K562 (cell line): ENCODE measurements around the gene MORF4L1. TPM values are rescaled to one million over a fixed set of nuclear protein-coding genes. Genes with fewer than 3 reads are reported as not detected.

Source experiments
- ATAC-seq: fragments of 200-7000 bp; cut with Tn5 transposase; 3 replicates; pipeline ENCODE4 v1.9.1; 2020; ENCODE audit warnings: moderate library complexity
- BruUV-seq: library from RNA; stranded (reverse); fragments of 400-500 nt; replicated peaks from 2 replicates; lab custom pipeline; 2021; lab: Mats Ljungman, UMichigan
- CTCF ChIA-PET: fragments of 300-600 bp; formaldehyde crosslinking; extraction: SDS; loops from one replicate; lab custom pipeline; 2021; ENCODE audit warnings: low intra/inter-chr PET ratio; lab: Yijun Ruan, JAX
- POLR2A ChIA-PET: fragments of 300-600, 350-650 bp; sonication (Branson Sonifier 250); formaldehyde crosslinking; extraction: SDS; loops from one replicate; lab custom pipeline; 2021; ENCODE audit warnings: antibody characterized with exemption, inconsistent platforms; lab: Yijun Ruan, JAX
- DNase-seq, 4 experiments: peaks; one replicate each; pipeline versions ENCODE4 v3.0.0 to v3.0.0-alpha.2; 2011 to 2018; ENCODE audit warnings: low spot score in 3 of 4, mixed read lengths in 3 of 4; ENCODE audit errors: extremely low read depth in 1 of 4
- FAIRE-seq: peaks from 2 replicates; lab custom pipeline; 2011; peaks lifted over from hg19 to GRCh38; lab: Jason Lieb, UNC
- H2AFZ ChIP-seq: 2 replicates; pipeline ENCODE4 v1.6.0; 2011; ENCODE audit warnings: low read depth, low read length, control low read depth, inconsistent platforms
- H3K27ac ChIP-seq: fragments of 200-600 bp; 3 replicates; pipeline ENCODE4 v1.8.0; 2011; ENCODE audit warnings: low read depth, mild to moderate bottlenecking, control low read depth, inconsistent platforms, low read length, moderate library complexity, mixed read lengths; ENCODE audit errors: extremely low read depth
- H3K27me3 ChIP-seq, 2 experiments: fragments of 300-600 bp in 1 of 2; 2 replicates in 1 of 2; 3 replicates in 1 of 2; pipeline versions ENCODE4 v1.6.0 to v1.8.0; 2011; ENCODE audit warnings: inconsistent platforms in 2 of 2, low read length in 2 of 2, mild to moderate bottlenecking in 1 of 2, mixed read lengths in 1 of 2, moderate library complexity in 1 of 2; ENCODE audit not compliant: control insufficient read depth in 2 of 2, insufficient read depth in 2 of 2
- H3K36me3 ChIP-seq: fragments of 300-600 bp; 3 replicates; pipeline ENCODE4 v1.8.0; 2011; ENCODE audit warnings: mild to moderate bottlenecking, low read length, inconsistent platforms; ENCODE audit not compliant: control insufficient read depth, insufficient read depth
- H3K4me1 ChIP-seq, 2 experiments: fragments of 200-600 bp in 1 of 2; replicated peaks in 1 of 2; 2 replicates in 1 of 2; 3 replicates in 1 of 2; pipeline versions ENCODE4 v1.5.1 to v1.8.0; 2011; ENCODE audit warnings: inconsistent platforms in 2 of 2, low read length in 2 of 2, mild to moderate bottlenecking in 1 of 2, mixed read lengths in 1 of 2, moderate library complexity in 1 of 2; ENCODE audit not compliant: control insufficient read depth in 2 of 2, insufficient read depth in 2 of 2
- H3K4me2 ChIP-seq: 2 replicates; pipeline ENCODE4 v1.6.1; 2011; ENCODE audit warnings: low read length, control low read depth, inconsistent platforms, mixed read lengths; ENCODE audit not compliant: insufficient read depth
- H3K4me3 ChIP-seq: fragments of 200-600 bp; sonication (generic), shearing (Covaris generic); 2 replicates; pipeline ENCODE4 v1.5.1; 2016; ENCODE audit warnings: control low read depth, inconsistent platforms
- H3K79me2 ChIP-seq: fragments of 200-600 bp; 3 replicates; pipeline ENCODE4 v1.8.0; 2011; ENCODE audit warnings: low read length, inconsistent platforms; ENCODE audit not compliant: control insufficient read depth, insufficient read depth
- H3K9ac ChIP-seq, 2 experiments: 2 replicates each; pipeline versions ENCODE4 v1.6.0 to v1.6.1; 2011; ENCODE audit warnings: low read depth in 2 of 2, low read length in 2 of 2, control low read depth in 1 of 2, inconsistent platforms in 1 of 2, mild to moderate bottlenecking in 1 of 2, mixed read lengths in 1 of 2; ENCODE audit not compliant: insufficient read depth in 1 of 2
- H3K9me1 ChIP-seq: one replicate; pipeline ENCODE4 v1.6.0; 2011; ENCODE audit warnings: inconsistent platforms, mild to moderate bottlenecking, low read length, moderate library complexity; ENCODE audit not compliant: control insufficient read depth, insufficient read depth
- H3K9me3 ChIP-seq: replicated peaks from 2 replicates; pipeline ENCODE4 v1.5.1; 2011; ENCODE audit warnings: low read depth, low read length, inconsistent platforms; ENCODE audit not compliant: control insufficient read depth, insufficient read depth
- H4K20me1 ChIP-seq: replicated peaks from 2 replicates; pipeline ENCODE4 v1.6.1; 2011; ENCODE audit warnings: low read length, inconsistent platforms, mixed read lengths; ENCODE audit not compliant: control insufficient read depth, insufficient read depth
- ARID2 ChIP-seq: fragments of 450-650 bp; IDR thresholded peaks from 2 replicates; pipeline ENCODE4 v1.6.1; 2017; ENCODE audit warnings: antibody characterized with exemption, mild to moderate bottlenecking
- ARID4B ChIP-seq: sonication (generic); formaldehyde crosslinking; IDR thresholded peaks from 2 replicates; pipeline ENCODE4 v1.8.0; 2022; ENCODE audit warnings: mild to moderate bottlenecking, missing genetic modification reagents
- E2F8 ChIP-seq: fragments of 450-650 bp; IDR thresholded peaks from 2 replicates; pipeline ENCODE4 v1.7.1; 2018; ENCODE audit warnings: mild to moderate bottlenecking, low read depth; ENCODE audit not compliant: partially characterized antibody
- HINFP ChIP-seq: fragments of 450-650 bp; conservative IDR thresholded peaks from 2 replicates; pipeline ENCODE4 v1.6.1; 2016; ENCODE audit warnings: missing genetic modification characterization, low read depth, mild to moderate bottlenecking, control low read depth, missing compliant biosample characterization
- MAZ ChIP-seq, 2 experiments: fragments of 450-650 bp in 1 of 2; sonication (generic) in 1 of 2; formaldehyde crosslinking; IDR thresholded peaks in 1 of 2; conservative IDR thresholded peaks in 1 of 2; 2 replicates each; pipeline versions ENCODE4 v1.4.0 to v1.5.0; 2020; ENCODE audit warnings: mild to moderate bottlenecking in 1 of 2, missing genetic modification reagents in 1 of 2
- MYNN ChIP-seq, 2 experiments: sonication (generic); formaldehyde crosslinking in 1 of 2; IDR thresholded peaks; 2 replicates each; pipeline versions ENCODE4 v1.5.0 to v1.6.1; 2016 to 2020; ENCODE audit warnings: antibody characterized with exemption in 1 of 2, missing genetic modification reagents in 1 of 2
- NELFE ChIP-seq: IDR thresholded peaks from 2 replicates; pipeline ENCODE4 v1.6.1; 2011; ENCODE audit warnings: mild to moderate bottlenecking; ENCODE audit not compliant: insufficient read depth, insufficient read length
- POLR2H ChIP-seq: IDR thresholded peaks from 2 replicates; pipeline ENCODE4 v1.6.1; 2016; ENCODE audit warnings: missing genetic modification characterization, low read depth, mild to moderate bottlenecking, control low read depth, missing compliant biosample characterization, moderate library complexity
- RNF2 ChIP-seq: sonication (generic); IDR thresholded peaks from 2 replicates; pipeline ENCODE4 v1.6.1; 2016
- SAFB ChIP-seq: fragments of 200-400 bp; formaldehyde crosslinking; IDR thresholded peaks from 2 replicates; pipeline ENCODE4 v1.6.1; 2017; ENCODE audit warnings: low read depth, low read length, borderline replicate concordance
- SMARCB1 ChIP-seq: IDR thresholded peaks from 2 replicates; pipeline ENCODE4 v1.6.1; 2011; ENCODE audit warnings: improper control_type of control experiment, low read depth; ENCODE audit not compliant: insufficient read length
- TARDBP ChIP-seq: fragments of 450-650 bp; IDR thresholded peaks from 2 replicates; pipeline ENCODE4 v1.6.1; 2016
- ZNF239 ChIP-seq: fragments of 250-450 bp; sonication (Bioruptor Pico); IDR thresholded peaks from 2 replicates; pipeline ENCODE4 v1.4.0; 2020; ENCODE audit warnings: mild to moderate bottlenecking
- WGBS: fragments of 100-300 bp; shearing (Covaris generic); methylation state at CpG from one replicate; pipeline ENCODE4 v1.1.6; 2016; ENCODE audit warnings: low coverage, mixed read lengths; ENCODE audit not compliant: insufficient coverage; ENCODE audit errors: missing lambda C conversion rate; 5-methylcytosine and 5-hydroxymethylcytosine counted together
- in situ Hi-C: fragments of 300-500 bp; cut with MboI; formaldehyde crosslinking; loops from 4 replicates; pipeline ENCODE4 v1.15.0; 2018; ENCODE audit warnings: inconsistent platforms, mixed read lengths
- intact Hi-C: fragments of 100-400 bp; cut with micrococcal nuclease; formaldehyde crosslinking; loops from 2 replicates; pipeline ENCODE4 v1.14.2; 2022
- polyA plus RNA-seq, 8 experiments: library from polyadenylated mRNA; depleted of rRNA in 4 of 8; stranded (reverse) in 5 of 8; unstranded in 3 of 8; fragments of >200 nt; fragmentation: Nextera tagmentation in 2 of 8; fragmentation: Illumina TruSeq in 1 of 8; extraction: Ambion mirVana in 2 of 8; extraction: Trizol in 1 of 8; gene quantifications; 2 replicates each; pipeline versions ENCODE4 v1.2.1 to v1.2.3, GENCODE V29; 2011 to 2014; ENCODE audit warnings: inconsistent platforms in 1 of 8, missing spikeins in 1 of 8
- total RNA-seq, 7 experiments: library from RNA; depleted of rRNA in 6 of 7; stranded (reverse); fragments of >200 nt in 6 of 7; fragmentation: Illumina TruSeq in 2 of 7; extraction: Trizol in 2 of 7; gene quantifications; 2 replicates each; pipeline versions ENCODE4 v1.2.1 to v1.2.3, GENCODE V29; 2011 to 2021; ENCODE audit warnings: low replicate concordance in 1 of 7

MORF4L1 gene
- total and polyA plus RNA-seq, 9 of the 15 experiments (the other 6 are each of a cell fraction or from before 2014, with no cell fraction given): 127 to 615 (median 281) TPM

- TF ChIP-seq E2F8 (no peak), ZNF239 (CRISPR knock-in tag) (no peak)
Measured at GRCh38 chr15:78893538-78893937, 20.8 kb downstream of the MORF4L1 start (continued).

- Histone ChIP-seq H3K79me2 (peaks cover 61% of the 10 kb centered on the region; the same call in 2 of the 3 replicates), H2AFZ (no peak overlapping the region), H3K9ac (no peak overlapping the region), H3K27me3 (no peaks in the 10 kb centered on the region), H3K4me1 (no peaks in the 10 kb centered on the region; a peak in 1 of 5 replicates), H3K9me3 (no peaks in the 10 kb centered on the region), H3K36me3 (peaks cover 97% of the 10 kb centered on the region), H3K4me2 (no peak overlapping the region), H4K20me1 (no peaks in the 10 kb centered on the region; the same call in 1 of the 2 replicates), H3K27ac (no peak overlapping the region), H3K4me3 (no peak overlapping the region), H3K9me1 (no peaks in the 10 kb centered on the region)
- DNase-seq (no peak), FAIRE-seq (no peak), ATAC-seq (no peak)
- POLR2A ChIA-PET: interaction anchor here (5.7 kb wide), 1 partner anchor 12 kb away, joined by 25 read pairs; no protein-coding TSS in a partner anchor
- in situ Hi-C loops: no loop called here
- intact Hi-C loops: no loop called here
- CTCF ChIA-PET: no interaction called here
- 84% methylated on average over 3 of the region's 3 CpGs for WGBS
- no TSS peak for BruUV-seq
- TF ChIP-seq ARID4B (CRISPR knock-in tag) (no peak), MYNN (IDR thresholded peaks at IDR 0.05) (no peak), MYNN (CRISPR knock-in tag; IDR thresholded peaks at IDR 0.05) (no peak), RNF2 (no peak), SAFB (no peak), SMARCB1 (no peak), ARID2 (no peak), HINFP (tag) (no peak), NELFE (no peak), MAZ (CRISPR knock-in tag; conservative IDR thresholded peaks at IDR 0.05 in 1 of 2, IDR thresholded peaks at IDR 0.05 in 1 of 2) (no peak), TARDBP (no peak), POLR2H (no peak)
Measured at GRCh38 chr15:78895471-78895870, 22.8 kb downstream of the MORF4L1 start.
